ENCODE measurements around the gene ZNF628. TPM values are rescaled to one million over a fixed set of nuclear protein-coding genes. Genes with fewer than 3 reads are reported as not detected.
A peak's percentile ranks its signal among the peaks of the same experiment; 100 is the strongest.

The ZNF628 gene
- 19.0 to 23.1 TPM (median 22.0 TPM) in 3 replicates for total RNA-seq

GRCh38 chr19:55476100-55476775 lies at the start of gene ZNF628:
ZNF628 (plus strand) TSS chr19:55476617; CDS start chr19:55479911, 3,294 bp downstream.
- Mint-ChIP-seq H3K4me3 (peak within 1 kb of the TSS; percentile 88), H3K27ac (peak within 1 kb of the TSS; percentile 96), H3K9me3 (no peaks in the 10 kb centered on the region), H3K4me1 (peaks cover 22% of the 10 kb centered on the region), H3K36me3 (no peaks in the 10 kb centered on the region), H3K27me3 (ENCODE audit: low read depth) (no peaks in the 10 kb centered on the region)
- TF ChIP-seq CTCF (IDR thresholded peaks at IDR 0.05; ENCODE audit: unreplicated experiment) = no peak
- peak; percentile 96 to 98 for DNase-seq (ENCODE audit: low spot score in 2 of 2, unreplicated experiment in 2 of 2)

- no peak overlapping the region for H3K4me3 Mint-ChIP-seq
- no peak for TF ChIP-seq CTCF (IDR thresholded peaks at IDR 0.05; ENCODE audit: unreplicated experiment)
- peaks cover 5% of the 10 kb centered on the region for H3K9me3 Mint-ChIP-seq
- DNase-seq (ENCODE audit: low spot score in 2 of 2, unreplicated experiment in 2 of 2) = no peak
- no peaks in the 10 kb centered on the region for H3K4me1 Mint-ChIP-seq
- peaks cover 10% of the 10 kb centered on the region for H3K27me3 Mint-ChIP-seq (ENCODE audit: low read depth)
- no peak overlapping the region for H3K27ac Mint-ChIP-seq
- no peaks in the 10 kb centered on the region for H3K36me3 Mint-ChIP-seq
These were observed 45.2 kb upstream of the ZNF628 start for GRCh38 chr19:55431183-55431582.

- H3K36me3 Mint-ChIP-seq = no peaks in the 10 kb centered on the region
- H3K27me3 Mint-ChIP-seq (ENCODE audit: low read depth) = peaks cover 16% of the 10 kb centered on the region
- TF ChIP-seq CTCF (IDR thresholded peaks at IDR 0.05; ENCODE audit: unreplicated experiment) = no peak
- no peak overlapping the region for H3K4me3 Mint-ChIP-seq
- H3K4me1 Mint-ChIP-seq = no peaks in the 10 kb centered on the region
- H3K27ac Mint-ChIP-seq = no peak overlapping the region
- H3K9me3 Mint-ChIP-seq = peaks cover 5% of the 10 kb centered on the region
- no peak for DNase-seq (ENCODE audit: low spot score in 2 of 2, unreplicated experiment in 2 of 2)
These were observed 44.0 kb upstream of the ZNF628 start for GRCh38 chr19:55432241-55432959.

GRCh38 chr19:55433292-55433691 lies 43.1 kb upstream of the ZNF628 start:
- Mint-ChIP-seq H3K4me3 (no peak overlapping the region), H3K27me3 (ENCODE audit: low read depth) (peaks cover 21% of the 10 kb centered on the region), H3K36me3 (no peaks in the 10 kb centered on the region), H3K4me1 (no peaks in the 10 kb centered on the region), H3K9me3 (peaks cover 5% of the 10 kb centered on the region), H3K27ac (no peak overlapping the region)
- TF ChIP-seq CTCF (IDR thresholded peaks at IDR 0.05; ENCODE audit: unreplicated experiment) = no peak
- no peak for DNase-seq (ENCODE audit: low spot score in 2 of 2, unreplicated experiment in 2 of 2)

GRCh38 chr19:55434356-55434919 lies 42.0 kb upstream of the ZNF628 start:
- TF ChIP-seq CTCF (IDR thresholded peaks at IDR 0.05; ENCODE audit: unreplicated experiment) = no peak
- Mint-ChIP-seq H3K9me3 (peaks cover 5% of the 10 kb centered on the region), H3K4me3 (no peak overlapping the region), H3K4me1 (peaks cover 3% of the 10 kb centered on the region), H3K36me3 (no peaks in the 10 kb centered on the region), H3K27ac (no peak overlapping the region), H3K27me3 (ENCODE audit: low read depth) (peaks cover 28% of the 10 kb centered on the region)
- DNase-seq (ENCODE audit: low spot score in 2 of 2, unreplicated experiment in 2 of 2) = no peak
